UCSD-AML1 (cell line): Measurements from ENCODE around the gene FOXK2.

Experiments used
- DNase-seq: peaks from one replicate; lab custom pipeline; 2025; ENCODE audit not compliant: unreplicated experiment; lab: John Stamatoyannopoulos, UW

Gene FOXK2

DNA sequence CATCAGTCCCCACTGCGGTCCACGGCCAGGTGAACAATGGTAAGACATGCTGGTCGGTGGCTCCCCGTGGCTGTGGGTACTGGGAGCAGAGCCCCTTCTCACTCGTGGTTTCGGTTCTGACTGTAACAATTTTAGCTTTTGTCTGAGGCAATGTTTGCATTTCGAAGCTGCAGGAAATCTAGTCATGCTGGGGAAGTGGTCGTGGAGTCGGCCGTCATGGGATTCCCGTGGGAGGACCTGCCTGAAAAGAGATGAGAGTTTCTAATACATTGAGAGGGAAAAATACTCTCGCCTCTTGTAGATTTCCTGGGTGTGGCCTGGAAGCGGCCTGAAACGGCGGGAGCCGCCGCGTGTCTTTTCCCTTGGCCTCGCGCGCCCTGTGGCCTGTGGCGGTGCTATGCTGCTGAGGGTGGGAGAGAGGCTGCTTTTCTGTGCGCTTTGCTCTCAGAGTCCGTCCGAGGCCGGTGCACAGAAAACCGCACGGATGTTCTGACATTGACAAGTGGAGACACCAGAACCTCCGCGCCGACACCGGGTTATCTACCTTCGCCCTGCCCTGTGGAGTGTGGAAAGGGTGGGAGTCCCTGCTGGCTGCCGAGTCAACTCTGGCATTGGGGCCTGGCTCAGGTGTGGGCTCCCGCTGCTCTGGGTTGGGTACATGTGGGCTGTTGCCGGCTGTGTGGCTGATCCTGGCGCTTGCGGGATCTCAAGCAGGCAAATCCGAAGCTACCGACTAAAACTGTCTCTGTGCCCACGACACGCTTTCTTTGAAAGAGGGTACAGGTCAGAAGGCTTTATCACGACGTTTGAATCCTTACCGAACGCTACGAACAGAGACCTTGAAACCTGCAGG lies 67.9 kb downstream of the FOXK2 start:
- DNase-seq: peak; percentile 68

GRCh38 chr17:82588266-82589175 lies 69.0 kb downstream of the FOXK2 start:
- DNase-seq: no peak

DNA sequence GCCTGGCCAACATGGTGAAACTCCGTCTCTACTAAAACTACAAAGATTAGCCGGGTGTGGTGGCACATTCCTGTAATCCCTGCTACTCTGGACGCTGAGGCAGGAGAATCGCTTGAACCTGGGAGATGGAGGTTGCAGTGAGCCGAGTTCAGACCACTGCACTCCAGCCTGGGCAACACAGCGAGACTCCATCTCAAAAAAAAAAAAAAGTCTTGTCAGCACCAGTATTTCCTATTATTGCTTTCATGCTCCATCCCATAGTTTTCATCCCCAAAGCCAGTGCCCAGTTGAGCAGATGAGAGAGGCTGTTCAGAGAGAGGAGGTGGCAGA lies 70.3 kb downstream of the FOXK2 start:
- no peak for DNase-seq

DNA sequence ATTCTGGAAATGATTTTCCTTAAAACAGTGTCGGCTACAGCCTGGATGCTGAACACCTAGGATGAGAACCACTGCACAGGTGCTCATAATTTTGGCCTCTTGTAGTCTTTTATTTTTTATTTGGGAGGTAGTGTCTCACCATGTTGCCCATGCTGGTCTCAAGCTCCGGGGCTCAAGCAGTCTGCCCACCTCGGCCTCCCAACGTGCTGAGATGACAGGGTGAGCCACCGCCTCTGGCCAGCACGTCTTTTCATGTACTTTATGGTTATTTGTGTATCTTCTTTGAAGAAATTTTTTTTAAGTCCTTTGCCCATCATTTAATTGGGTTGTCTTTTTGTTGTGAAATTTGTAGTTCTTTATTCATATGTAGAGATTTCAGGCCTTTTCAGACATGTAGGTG lies 70.7 kb downstream of the FOXK2 start:
- no peak for DNase-seq

DNA sequence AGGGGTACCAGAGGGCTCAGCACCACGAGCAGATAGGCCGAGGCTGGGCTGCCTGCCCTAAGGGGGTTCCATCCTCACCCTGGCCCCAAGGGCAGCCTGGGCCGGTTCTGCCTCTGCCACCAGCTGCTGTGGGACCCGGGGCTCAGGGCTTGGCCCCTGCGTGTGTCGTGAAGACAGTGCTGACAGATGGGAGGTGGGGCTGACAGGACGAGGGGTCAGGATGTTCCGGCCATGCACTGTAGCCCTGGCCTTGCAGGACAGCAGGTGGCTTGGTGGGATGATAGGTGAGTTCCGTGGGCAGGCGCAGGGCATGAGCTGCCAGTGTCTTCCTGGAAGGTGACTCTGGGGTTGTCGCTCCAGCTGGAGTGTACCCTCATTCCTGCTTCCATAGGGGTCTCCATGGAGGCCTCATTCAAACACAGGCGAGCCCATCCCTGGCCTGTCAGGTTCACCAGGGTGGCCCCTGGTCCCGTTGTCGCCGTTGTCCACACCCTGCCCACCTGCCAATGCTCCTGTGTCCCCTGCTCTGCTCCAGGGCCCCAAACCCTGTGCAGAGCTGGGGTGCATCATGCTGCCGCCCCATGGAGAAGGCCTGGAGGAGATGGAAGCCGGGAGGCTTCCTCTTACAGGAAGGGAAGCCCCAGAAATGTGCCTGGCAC lies 71.5 kb downstream of the FOXK2 start:
- no peak for DNase-seq

- DNase-seq: no peak
Measured at GRCh38 chr17:82592289-82592766, 72.8 kb downstream of the FOXK2 start.

- peak; percentile 76 for DNase-seq
Measured at GRCh38 chr17:82592767-82593589, 73.4 kb downstream of the FOXK2 start.

- DNase-seq: no peak
Measured at GRCh38 chr17:82593590-82594087, 74.1 kb downstream of the FOXK2 start.

DNA sequence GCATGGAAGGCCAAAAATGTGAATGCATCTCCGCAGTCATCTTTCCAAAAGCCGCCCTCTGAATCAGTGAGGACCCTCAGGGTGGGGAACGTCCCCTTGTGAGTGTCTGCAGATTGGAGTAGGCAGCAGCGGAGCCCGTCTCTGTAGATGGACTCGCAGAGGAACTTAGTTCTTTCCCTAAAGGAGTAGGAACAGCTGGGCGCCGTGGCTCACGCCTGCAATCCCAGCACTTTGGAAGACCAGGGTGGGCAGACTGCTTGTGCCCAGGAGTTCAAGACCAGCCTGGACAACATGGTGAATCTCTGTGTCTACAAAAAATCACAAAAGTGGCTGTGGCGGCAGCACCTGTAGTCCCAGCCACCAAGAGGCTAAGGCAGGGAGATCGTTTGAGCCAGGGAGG lies 75.0 kb downstream of the FOXK2 start:
- DNase-seq: no peak

DNA sequence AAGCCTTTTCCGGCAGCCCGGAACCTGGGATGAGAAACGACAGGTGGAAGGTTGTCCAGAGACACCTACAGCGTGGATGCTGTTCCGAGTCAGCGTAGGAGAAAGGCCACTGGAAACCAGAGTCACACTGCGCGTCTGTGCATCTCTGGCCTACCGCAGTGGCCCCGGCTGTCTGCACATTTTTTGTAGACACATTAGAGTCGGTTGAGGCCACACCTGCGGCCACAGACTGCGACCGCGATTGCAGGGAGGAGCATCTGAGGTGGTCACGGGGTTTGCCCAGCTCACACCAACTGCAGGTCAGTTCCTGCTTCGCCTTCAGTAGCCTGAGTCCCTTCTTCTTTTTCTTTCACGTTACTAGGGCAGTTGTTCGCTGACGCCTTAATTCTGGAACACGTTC lies 76.4 kb downstream of the FOXK2 start:
- no peak for DNase-seq

- no peak for DNase-seq
Measured at GRCh38 chr17:82596296-82596695, 76.8 kb downstream of the FOXK2 start.

DNA sequence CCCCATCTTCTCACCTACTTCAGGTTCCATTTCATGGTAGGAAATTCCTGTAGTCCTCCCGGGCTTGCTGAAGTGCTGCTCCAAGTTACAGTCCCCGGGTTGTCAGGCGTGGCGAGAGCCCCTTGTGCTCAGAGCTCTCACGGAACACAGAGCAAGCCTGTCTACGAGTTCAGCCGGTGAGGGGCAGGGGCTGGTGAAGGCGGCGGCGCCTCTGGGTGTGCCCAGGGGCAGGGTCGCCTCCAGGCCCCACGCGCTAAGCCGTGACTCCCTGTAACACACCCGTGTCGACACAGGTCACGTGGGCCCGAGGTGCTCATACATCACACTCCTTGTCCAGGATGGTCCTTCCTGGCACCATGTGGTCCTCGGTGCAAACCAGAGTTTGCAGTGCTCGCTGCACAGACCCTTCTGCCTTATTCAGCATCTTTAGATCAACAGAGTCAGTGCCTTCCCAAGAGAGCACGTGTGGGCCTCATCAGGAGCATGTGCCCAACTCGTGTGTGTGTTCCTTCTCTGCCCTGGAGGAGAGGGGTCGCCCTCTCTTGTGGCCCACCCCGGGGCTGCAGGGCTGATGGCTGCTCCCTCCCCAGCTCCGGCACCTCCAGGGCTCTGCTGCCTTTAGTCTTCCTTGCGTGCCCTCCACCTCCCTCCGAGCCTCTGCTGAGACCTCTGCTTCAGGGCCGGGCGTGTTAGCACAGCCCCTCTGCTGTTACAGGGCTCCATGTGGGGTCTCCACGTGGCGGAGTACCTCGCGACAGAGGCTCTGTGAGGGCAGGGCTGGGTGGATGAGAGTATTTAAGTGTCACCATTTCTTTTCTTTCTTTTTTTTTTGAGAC lies 77.5 kb downstream of the FOXK2 start:
- no peak for DNase-seq

DNA sequence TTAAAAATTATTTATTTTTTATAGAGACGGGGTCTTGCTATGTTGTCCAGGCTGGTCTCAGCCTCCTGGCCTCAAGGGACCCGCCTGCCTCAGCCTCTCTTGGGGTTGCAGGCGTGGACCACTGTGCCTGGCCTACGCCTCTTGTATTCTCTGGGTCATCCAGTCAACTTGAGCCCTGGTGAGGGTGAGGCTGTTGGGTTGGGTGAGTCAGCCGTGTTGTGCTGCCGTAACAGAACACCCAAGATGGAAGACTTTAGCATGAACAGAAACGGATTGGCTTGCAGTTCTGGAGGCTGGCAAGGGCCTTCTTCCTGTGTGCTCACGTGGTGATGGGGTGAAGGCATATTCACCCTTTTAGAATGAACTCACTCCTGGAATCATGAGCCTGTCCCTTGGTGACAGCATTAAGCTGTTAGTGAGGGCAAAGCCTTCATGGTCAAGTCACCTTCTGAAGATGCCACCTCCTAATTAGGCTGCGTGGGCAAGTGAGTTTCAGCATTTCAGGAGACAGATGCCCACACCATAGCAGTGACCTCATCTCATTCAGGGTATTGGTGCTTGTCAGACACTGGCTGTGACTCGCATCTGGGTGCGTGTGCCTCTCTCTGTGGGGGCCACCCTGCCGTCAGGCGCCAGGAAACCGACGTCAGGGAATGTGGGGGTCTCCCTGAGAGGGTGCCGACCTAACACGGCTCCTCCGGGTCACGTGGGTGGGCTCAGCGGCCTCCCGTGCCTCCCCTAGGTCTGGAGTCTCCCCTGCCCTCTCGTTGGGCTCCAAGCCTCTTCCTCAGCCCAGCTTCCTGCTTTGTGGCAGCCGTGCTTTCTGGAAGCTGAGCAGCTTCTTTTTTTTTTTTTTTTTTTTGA lies 79.0 kb downstream of the FOXK2 start:
- peak; percentile 45 for DNase-seq

DNA sequence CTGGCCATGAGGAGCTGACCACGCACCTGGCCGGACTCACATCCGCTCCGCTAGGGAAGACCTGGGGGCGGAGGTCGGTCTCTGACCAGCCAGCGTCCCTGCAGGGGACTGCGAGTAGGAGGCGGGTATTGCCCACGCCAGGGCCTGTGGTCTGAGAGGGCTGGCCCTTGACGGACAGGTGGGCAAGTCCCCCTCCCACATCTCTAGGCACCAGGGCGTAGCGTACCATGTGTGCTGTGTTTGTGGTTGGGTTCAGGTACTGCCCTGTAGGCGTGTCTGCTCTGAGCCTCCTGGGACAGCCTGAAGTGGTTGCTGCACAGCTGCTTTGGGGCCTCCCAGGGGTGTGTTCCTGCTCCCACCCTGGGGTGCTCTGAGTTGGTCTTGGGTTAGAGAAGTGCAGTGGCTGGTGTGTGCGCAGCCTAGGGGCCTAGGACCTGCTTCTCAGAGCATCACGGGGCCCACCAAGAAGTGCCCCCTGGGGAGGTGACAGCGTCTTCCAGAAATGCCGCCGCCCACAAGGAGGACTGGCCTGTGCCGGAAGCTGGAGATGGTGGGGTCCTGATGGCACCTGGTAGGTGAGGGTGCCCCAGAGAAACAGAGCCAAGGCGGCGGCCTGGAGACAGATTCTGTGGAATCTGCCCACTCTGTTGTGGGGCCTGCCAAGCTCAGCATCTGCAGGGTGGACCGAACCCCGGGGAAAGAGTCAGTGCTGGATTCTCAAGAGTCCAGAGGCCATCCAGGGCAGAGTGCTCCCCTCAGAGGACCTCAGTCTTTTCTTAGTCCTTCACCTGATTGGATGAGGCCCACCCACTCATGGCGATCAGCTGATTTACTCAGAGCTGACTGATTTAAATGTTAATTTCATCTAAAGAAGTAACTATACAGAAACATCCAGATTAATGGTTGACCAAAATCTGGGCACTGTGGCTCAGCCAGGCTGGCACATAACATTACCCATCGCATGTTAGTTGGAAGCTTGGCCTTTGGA lies 80.4 kb downstream of the FOXK2 start:
- DNase-seq: no peak

DNA sequence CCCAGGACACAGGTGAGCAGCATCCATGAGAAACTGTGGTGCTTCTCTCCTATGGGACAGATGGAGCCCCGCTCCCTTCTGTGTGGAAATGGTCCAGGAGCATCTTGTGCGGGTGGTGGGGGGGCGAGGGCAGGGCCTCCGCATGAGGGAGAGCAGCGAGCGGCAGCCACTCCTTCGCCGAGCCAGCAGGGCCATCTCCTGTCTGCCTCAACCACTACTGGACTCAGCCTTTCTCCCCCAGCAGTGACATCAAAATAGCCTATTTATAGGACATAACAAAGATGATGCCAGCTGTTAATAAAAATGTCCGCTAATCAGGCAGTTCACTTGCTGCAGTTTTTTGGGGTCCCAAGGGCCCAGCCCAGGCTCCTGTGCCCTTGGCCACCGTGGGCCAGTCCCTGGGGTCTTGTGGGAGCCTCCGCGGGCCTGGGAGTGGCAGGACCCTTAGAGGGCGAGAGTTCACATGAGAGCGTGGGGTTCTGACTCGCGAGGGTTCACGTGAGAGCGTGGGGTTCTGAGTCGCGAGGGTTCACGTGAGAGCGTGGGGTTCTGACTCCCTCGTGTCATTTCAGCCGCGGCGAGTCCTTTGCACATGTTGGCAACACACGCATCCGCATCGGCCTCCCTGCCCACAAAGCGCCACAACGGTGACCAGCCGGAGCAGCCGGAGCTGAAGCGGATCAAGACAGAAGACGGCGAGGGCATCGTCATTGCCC lies 81.4 kb downstream of the FOXK2 start:
- no peak for DNase-seq

GRCh38 chr17:82601447-82602000 lies 82.0 kb downstream of the FOXK2 start:
- DNase-seq: no peak
